Gastrocnemius medialis (tissue), 4 donors: ENCODE data around the gene VPS26A.

Experiments used
- POLR2A ChIP-seq, 2 donors: fragments of 450-650 bp; IDR thresholded peaks; one replicate each; pipeline ENCODE4 v1.6.1; 2017; ENCODE audit warnings: antibody characterized with exemption in 2 of 2, mild to moderate bottlenecking in 2 of 2, moderate library complexity in 2 of 2
- TF ChIP-seq, protein P1 (sequence below), 5 experiments: fragments of 450-650 bp in 3 of 5; fragments of 200-600 bp in 2 of 5; sonication (generic) in 2 of 5; IDR thresholded peaks in 4 of 5; conservative IDR thresholded peaks in 1 of 5; 1 replicate in 4 of 5; 2 replicates in 1 of 5; pipeline ENCODE4 v1.5.1; 2016 to 2019; ENCODE audit warnings: antibody characterized with exemption in 5 of 5, mild to moderate bottlenecking in 3 of 5, moderate library complexity in 3 of 5

DNA sequence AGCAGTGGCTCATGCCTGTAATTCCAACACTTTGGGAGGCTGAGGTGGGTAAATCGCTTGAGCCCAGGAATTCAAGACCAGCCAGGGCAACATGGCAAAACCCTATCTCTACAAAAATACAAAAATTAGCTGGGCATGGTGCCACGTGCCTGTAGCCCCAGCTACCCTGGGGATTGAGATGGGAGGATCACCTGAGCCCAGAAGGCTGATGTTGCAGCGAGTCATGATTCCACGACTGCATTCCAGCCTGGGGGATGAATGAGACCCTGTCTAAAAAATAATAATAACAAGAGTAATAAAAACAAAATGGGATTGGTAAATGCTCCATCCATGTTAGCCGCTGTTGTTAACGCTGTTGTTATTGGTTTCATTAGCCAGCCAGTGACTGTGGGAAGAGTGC lies 94.9 kb downstream of the VPS26A start:
- TF ChIP-seq, protein P1, sequence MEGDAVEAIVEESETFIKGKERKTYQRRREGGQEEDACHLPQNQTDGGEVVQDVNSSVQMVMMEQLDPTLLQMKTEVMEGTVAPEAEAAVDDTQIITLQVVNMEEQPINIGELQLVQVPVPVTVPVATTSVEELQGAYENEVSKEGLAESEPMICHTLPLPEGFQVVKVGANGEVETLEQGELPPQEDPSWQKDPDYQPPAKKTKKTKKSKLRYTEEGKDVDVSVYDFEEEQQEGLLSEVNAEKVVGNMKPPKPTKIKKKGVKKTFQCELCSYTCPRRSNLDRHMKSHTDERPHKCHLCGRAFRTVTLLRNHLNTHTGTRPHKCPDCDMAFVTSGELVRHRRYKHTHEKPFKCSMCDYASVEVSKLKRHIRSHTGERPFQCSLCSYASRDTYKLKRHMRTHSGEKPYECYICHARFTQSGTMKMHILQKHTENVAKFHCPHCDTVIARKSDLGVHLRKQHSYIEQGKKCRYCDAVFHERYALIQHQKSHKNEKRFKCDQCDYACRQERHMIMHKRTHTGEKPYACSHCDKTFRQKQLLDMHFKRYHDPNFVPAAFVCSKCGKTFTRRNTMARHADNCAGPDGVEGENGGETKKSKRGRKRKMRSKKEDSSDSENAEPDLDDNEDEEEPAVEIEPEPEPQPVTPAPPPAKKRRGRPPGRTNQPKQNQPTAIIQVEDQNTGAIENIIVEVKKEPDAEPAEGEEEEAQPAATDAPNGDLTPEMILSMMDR (IDR thresholded peaks at IDR 0.05 in 4 of 5, conservative IDR thresholded peaks at IDR 0.05 in 1 of 5), result no peak
- TF ChIP-seq POLR2A (IDR thresholded peaks at IDR 0.05), result no peak
